DMS153 (cell line): Measurements from ENCODE around the gene RCCD1.
"Not testable (repeated sequence)": the region's sequence is repeated elsewhere in the genome, so short reads cannot be mapped to it uniquely, and the experiment has no call there.

Experiments
- DNase-seq: peaks from one replicate; lab custom pipeline; 2025; lab: John Stamatoyannopoulos, UW

RCCD1 gene

DNA sequence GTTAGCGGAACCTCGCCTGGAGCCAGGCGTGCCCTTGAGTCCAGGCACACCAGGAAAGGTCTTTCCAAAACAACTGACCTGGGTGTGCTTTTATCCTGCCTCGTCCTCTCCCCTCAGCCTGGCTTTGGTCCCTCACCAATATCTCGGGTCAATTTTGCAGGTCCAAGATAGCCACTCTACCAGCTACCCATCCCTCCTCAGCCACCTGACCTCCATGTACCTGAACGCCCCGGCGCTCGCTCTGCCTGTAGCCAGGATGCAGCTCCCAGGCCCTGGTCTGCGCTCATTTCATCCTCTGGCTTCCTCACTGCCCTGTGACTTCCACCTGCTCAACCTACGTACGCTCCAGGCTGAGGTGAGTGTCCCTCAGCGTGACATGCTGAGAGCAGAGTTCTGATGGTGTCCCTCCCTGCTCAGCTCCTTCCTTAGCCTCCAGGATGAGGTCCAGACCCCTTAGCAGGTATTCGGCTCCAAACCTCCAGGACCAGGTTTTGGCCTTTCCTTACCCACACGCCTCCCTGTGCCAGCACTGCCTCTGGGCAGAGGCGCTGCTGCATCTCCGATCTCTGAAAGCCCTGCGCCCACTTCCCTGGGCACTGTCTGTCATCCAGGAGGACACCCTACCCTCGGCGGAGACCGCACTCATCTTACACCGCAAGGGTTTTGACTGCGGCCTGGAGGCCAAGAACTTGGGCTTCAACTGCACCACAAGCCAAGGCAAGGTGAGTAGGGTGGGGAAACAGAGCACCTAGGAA, 36.5 kb upstream of the RCCD1 start:
- DNase-seq, result no peak

GRCh38 chr15:90918835-90919234, 35.8 kb upstream of the RCCD1 start:
- no peak for DNase-seq

DNA sequence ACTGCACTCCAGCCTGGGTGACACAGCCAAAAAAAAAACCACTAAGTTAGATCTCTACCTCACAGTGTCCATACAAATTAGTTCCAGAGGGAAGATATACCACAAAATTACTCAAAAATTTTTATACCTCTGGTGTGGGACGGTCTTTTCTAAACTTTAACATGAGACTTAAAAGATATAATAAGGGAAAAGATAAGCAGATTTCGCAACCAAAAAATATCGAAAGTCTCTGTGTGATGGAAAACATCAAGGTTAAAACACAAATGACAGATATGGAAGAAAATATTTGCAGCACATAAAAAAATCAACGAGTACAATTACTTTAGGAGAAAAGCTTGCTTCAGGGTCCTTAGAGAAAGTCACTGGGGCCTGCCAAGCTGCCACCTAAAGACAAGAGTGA, 32.8 kb upstream of the RCCD1 start:
- DNase-seq, result no peak

- DNase-seq, result not testable (repeated sequence)
Measured at GRCh38 chr15:90922712-90923322, 31.9 kb upstream of the RCCD1 start.

DNA sequence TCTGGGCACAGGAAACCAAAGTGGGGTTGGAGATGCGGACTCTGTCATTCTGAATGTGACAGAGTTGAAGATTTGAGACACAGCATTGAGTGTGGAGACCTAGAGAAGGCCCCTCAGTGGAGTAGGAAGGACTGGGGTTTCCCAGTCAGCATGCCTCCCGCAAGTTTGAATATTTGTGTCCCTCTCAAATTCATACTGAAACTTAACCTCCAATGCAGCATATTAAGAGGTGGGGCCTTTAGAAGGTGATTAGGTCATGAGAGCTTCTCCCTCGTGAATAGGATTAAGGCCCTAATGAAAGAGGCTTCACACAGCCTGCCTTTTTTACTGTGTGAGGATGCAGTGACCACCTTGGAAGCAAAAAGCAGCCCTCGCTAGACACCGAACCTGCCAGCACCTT, 30.3 kb upstream of the RCCD1 start:
- DNase-seq, result no peak

DNA sequence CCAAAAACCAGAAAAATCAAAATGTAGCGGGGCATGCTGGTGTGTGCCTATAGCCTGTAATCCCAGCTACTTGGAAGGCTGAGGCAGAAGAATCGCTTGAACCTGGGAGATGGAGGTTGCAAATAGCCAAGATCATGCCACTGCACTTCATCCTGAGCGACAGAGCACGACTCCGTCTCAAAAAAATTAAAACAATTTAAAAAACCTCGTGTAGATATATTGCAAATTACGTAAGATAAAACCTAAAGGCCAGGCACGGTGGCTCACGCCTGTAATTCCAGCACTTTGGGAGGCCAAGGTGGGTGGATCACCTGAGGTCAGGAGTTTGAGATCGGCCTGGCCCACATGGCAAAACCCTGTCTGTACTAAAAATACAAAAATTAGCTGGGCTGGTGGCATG, 27.9 kb upstream of the RCCD1 start:
- DNase-seq, result not testable (repeated sequence)

- not testable (repeated sequence) for DNase-seq
Measured at GRCh38 chr15:90928106-90928505, 26.6 kb upstream of the RCCD1 start.

- no peak for DNase-seq
Measured at GRCh38 chr15:90929246-90930019, 25.3 kb upstream of the RCCD1 start.

DNA sequence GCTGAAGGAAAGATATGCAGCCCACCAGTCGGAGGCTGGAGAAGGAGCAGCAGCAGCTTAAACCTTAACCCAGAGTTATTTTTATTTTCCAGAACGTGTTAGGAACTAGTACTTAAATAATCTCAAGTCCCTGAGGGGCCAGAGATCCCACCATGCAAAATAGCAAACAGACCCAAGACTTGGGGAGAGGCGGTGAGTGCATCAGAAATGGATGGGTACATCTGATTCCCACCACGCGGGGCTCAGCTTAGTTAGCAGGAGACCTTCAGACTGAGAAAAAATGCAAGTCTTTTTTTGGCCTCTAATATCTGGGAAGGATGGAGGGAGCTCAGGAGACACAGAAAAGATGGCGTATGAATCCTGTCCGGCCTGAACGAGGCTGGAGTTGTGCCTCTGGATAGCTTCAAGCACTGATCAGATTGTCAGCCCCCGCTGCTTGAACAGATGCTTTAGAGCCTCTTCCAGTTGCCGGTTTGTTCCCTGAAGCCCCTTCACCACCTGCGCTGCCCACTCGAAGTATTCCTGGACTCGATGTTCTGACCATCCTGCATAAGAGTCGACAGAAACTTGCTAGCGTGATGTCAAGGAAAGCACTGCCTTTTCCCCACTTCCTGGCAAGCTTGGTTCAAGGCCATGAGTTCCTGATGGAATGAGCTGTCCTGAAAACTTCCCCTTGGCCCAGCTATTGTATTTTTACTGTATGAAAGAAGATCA, 23.7 kb upstream of the RCCD1 start:
- no peak for DNase-seq

DNA sequence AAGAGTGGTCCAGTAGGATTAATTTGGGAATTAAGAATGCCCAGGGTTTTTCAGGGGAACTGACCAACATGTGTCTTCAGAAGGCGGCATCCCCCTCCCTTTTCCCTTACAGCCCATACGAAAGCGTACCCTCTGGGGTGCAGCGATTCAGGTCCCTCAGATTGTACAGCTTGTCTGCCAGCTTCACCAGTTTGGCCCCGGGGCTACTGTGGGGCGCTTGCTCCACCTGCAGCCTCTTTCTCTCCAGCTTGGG, 23.2 kb upstream of the RCCD1 start:
- DNase-seq, result no peak

- peak; percentile 41 for DNase-seq
Measured at GRCh38 chr15:90931828-90932659, 22.6 kb upstream of the RCCD1 start, which contains the start of gene HDDC3. HDDC3 (minus strand) TSS chr15:90932549; CDS start chr15:90932540, 9 bp downstream.

DNA sequence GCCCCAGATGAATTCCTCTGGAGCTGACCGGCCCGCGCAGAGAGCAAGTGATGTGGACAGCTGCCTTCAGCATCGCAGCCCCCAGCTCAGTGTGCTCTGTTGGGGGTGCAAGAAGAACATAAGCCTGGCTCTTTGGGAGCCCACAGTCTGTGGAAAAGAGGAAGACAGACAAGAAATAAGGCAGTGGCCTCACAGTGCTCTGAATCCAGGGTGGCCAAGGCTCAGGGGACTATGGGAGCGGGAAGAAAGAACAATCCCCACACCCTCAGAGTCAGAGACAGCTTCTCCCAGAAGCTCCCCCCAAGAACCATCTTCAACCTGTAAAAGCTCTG, 22.1 kb upstream of the RCCD1 start:
- DNase-seq, result no peak

GRCh38 chr15:90933301-90933700, 21.4 kb upstream of the RCCD1 start:
- DNase-seq, result no peak

DNA sequence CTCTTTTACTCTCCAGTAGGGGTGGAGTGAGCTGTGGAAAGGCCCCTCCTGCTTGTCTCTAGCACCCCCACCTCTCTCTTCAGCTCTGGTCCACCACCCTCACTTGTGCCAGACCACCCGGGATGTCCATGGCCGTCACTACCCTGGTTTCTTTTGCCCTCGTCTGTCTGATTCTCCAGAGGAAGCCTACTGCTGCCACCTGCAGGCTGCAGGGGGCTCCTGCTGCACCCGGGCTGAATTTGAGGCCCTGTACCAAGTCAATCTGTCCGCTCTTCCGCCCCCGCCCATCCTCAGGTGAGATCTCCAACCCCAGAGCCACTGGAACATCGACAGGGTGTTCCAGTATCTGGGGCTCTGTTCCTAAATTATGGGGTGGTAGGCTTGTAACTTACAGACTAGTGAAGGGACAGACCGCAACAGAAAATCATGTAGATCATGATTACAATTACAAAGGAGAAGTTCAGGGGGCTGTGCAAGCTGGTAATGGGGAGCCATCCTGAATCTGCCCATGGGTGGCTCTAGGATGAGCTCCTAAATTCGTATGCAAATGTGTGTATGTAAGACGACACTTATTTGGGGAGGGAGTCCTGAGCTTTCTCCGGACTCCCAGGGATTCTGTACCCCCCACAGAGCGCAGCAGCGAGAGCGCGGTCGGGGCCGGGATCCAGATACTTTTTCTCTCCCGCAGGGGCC, 20.3 kb upstream of the RCCD1 start:
- peak; percentile 46 for DNase-seq

DNA sequence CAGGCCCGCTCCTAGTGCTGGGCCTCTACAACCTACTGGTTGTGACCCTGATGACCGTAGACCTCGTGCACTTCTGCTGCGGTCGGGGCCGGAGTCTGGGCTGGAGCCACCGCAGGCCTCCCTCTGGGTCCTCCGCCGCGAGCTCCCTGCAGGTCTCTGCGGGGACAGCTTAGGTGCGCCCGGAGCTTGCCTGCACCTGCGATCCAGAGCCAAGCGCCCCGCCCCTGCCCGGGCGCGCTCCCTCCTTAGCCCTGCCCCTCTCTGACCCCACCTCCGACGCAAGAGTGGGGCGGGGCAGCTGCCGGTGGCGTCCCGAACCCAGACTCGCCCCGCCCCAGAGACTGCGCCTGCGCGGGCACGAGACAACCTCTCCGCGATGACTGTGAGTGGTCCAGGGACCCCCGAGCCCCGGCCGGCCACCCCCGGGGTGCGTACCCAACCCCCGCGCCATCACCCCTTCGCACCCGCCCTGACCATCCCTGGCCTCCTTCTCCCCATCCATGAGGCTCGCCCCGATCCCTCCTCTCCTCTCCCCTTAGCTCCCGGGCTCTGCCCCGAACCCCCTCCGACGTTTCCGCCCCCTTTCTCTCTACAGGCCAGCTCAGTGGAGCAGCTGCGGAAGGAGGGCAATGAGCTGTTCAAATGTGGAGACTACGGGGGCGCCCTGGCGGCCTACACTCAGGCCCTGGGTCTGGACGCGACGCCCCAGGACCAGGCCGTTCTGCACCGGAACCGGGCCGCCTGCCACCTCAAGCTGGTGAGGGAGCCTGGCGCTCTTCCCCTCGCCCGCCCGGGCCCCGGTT, 19.5 kb upstream of the RCCD1 start, which contains the start of gene UNC45A:
TSS of gene UNC45A (plus strand) at position 337 of the 803 bp plus-strand sequence. CDS start at position 377, 40 bp downstream.
- DNase-seq, result peak; percentile 59

DNA sequence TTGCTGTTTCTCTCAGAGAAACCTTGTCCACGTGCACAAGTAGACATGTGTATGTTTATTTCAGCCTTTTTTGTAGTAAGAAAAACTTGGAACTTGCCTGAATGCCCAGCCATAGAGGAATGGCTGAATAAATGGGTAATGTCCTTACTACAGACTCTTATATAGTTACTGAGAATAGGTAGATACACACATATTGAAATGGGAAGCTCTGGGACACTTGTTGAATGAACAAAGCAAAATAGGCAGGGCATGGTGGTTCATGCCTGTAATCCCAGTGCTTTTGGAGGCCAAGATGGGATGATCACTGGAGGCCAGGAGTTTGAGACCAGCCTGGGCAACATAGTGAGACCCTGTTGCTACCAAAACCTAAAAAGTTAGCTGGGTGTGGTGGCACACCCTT, 17.9 kb upstream of the RCCD1 start:
- no peak for DNase-seq

GRCh38 chr15:90938261-90938660, 16.4 kb upstream of the RCCD1 start:
- DNase-seq, result no peak

DNA sequence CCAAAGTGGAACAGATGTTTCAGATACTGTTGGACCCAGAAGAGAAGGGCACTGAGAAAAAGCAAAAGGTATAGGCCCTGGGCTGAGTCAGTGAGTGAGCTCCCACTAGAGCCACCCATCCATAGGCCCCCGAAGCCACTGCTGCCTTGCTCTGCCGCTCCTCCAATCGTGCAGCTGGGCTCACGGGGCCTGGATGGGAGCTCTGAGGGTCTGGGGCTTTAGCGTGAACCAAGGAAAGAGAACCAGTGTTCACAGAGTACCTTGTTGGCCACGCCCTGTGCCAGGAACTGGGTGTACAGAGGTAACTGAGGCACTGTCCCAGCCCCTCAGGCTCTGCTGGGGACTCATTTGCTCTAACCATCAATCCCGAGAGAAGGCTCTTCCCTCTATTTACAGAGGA, 14.9 kb upstream of the RCCD1 start:
- DNase-seq, result no peak

GRCh38 chr15:90941038-90941437, 13.6 kb upstream of the RCCD1 start:
- DNase-seq, result no peak
